Neuronal stem cell (in vitro differentiated cells): ENCODE data around the gene PCYOX1L.

Source experiments
- DNase-seq: peaks from one replicate; pipeline ENCODE4 v3.0.0-alpha.2; 2013; ENCODE audit warnings: low spot score
- H2AFZ ChIP-seq: one replicate; pipeline ENCODE4 v1.6.1; 2013; ENCODE audit warnings: mild to moderate bottlenecking, low read length, inconsistent platforms
- H2AK5ac ChIP-seq: 2 replicates; pipeline ENCODE4 v1.6.1; 2013; ENCODE audit warnings: low read depth, mild to moderate bottlenecking, inconsistent platforms, low read length, moderate library complexity, mixed read lengths
- H2BK120ac ChIP-seq: 2 replicates; pipeline ENCODE4 v1.6.1; 2013; ENCODE audit warnings: low read depth, mild to moderate bottlenecking, inconsistent platforms, low read length, moderate library complexity, mixed read lengths
- H2BK12ac ChIP-seq: one replicate; pipeline ENCODE4 v1.6.1; 2013; ENCODE audit warnings: low read length, inconsistent platforms
- H2BK15ac ChIP-seq: 2 replicates; pipeline ENCODE4 v1.6.1; 2013; ENCODE audit warnings: mild to moderate bottlenecking, low read length, inconsistent platforms, mixed read lengths
- H2BK5ac ChIP-seq: one replicate; pipeline ENCODE4 v1.6.1; 2013; ENCODE audit warnings: inconsistent platforms, mild to moderate bottlenecking, low read length, moderate library complexity
- H3K14ac ChIP-seq: one replicate; pipeline ENCODE4 v1.6.1; 2013; ENCODE audit warnings: low read length, inconsistent platforms
- H3K18ac ChIP-seq: 2 replicates; pipeline ENCODE4 v1.6.1; 2013; ENCODE audit warnings: low read length, inconsistent platforms
- H3K23ac ChIP-seq: 2 replicates; pipeline ENCODE4 v1.6.1; 2013; ENCODE audit warnings: low read depth, mild to moderate bottlenecking, mixed read lengths, low read length, inconsistent platforms; ENCODE audit not compliant: poor library complexity
- H3K27ac ChIP-seq: replicated peaks from 3 replicates; pipeline ENCODE4 v1.5.1; 2013; ENCODE audit warnings: low read length, inconsistent platforms
- H3K27me3 ChIP-seq, 3 experiments: 2 replicates each; pipeline ENCODE4 v1.6.1; 2013; ENCODE audit warnings: low read length in 3 of 3, mild to moderate bottlenecking in 2 of 3, inconsistent platforms in 1 of 3, low read depth in 1 of 3, mixed read lengths in 1 of 3, moderate library complexity in 1 of 3; ENCODE audit not compliant: control insufficient read depth in 3 of 3, insufficient read depth in 3 of 3
- H3K36me3 ChIP-seq, 2 donors: replicated peaks in 1 of 2; 2 replicates each; pipeline ENCODE4 v1.6.1; 2013; ENCODE audit warnings: low read length in 2 of 2; ENCODE audit not compliant: control insufficient read depth in 2 of 2, insufficient read depth in 2 of 2
- H3K4ac ChIP-seq: 2 replicates; pipeline ENCODE4 v1.6.1; 2013; ENCODE audit warnings: inconsistent platforms, mild to moderate bottlenecking, low read length, moderate library complexity
- H3K4me1 ChIP-seq, 2 donors: 1 replicate in 1 of 2; 2 replicates in 1 of 2; pipeline ENCODE4 v1.6.1; 2013; ENCODE audit warnings: low read length in 2 of 2, low read depth in 1 of 2; ENCODE audit not compliant: control insufficient read depth in 2 of 2, insufficient read depth in 1 of 2
- H3K4me2 ChIP-seq: one replicate; pipeline ENCODE4 v1.6.1; 2013; ENCODE audit warnings: mild to moderate bottlenecking, low read length, inconsistent platforms; ENCODE audit not compliant: insufficient read depth, poor library complexity, severe bottlenecking
- H3K4me3 ChIP-seq, 2 donors: 2 replicates each; pipeline ENCODE4 v1.5.1; 2013; ENCODE audit warnings: low read length in 2 of 2, mild to moderate bottlenecking in 2 of 2, inconsistent platforms in 1 of 2, moderate library complexity in 1 of 2
- H3K79me1 ChIP-seq: one replicate; pipeline ENCODE4 v1.6.1; 2013; ENCODE audit warnings: low read depth, mild to moderate bottlenecking, inconsistent platforms, low read length, moderate library complexity
- H3K9ac ChIP-seq: one replicate; pipeline ENCODE4 v1.6.1; 2013; ENCODE audit warnings: mild to moderate bottlenecking, low read depth, low read length, inconsistent platforms; ENCODE audit not compliant: poor library complexity
- H3K9me3 ChIP-seq, 2 donors: replicated peaks in 1 of 2; 2 replicates each; pipeline versions ENCODE3 to v1.6.1; 2013; ENCODE audit warnings: low read length in 2 of 2, mild to moderate bottlenecking in 2 of 2, inconsistent platforms in 1 of 2, low read depth in 1 of 2, mixed read lengths in 1 of 2, moderate library complexity in 1 of 2; ENCODE audit not compliant: control insufficient read depth in 2 of 2, insufficient read depth in 1 of 2
- H4K8ac ChIP-seq: one replicate; pipeline ENCODE4 v1.6.1; 2013; ENCODE audit warnings: low read depth, mild to moderate bottlenecking, inconsistent platforms, low read length, moderate library complexity
- H4K91ac ChIP-seq: one replicate; pipeline ENCODE4 v1.6.1; 2013; ENCODE audit warnings: low read length, low read depth, mild to moderate bottlenecking, inconsistent platforms; ENCODE audit not compliant: poor library complexity
- WGBS, 2 donors: extraction: QIAGEN DNeasy Blood & Tissue Kit; methylation state at CpG; one replicate each; pipeline ENCODE4 v1.1.7; 2013; ENCODE audit warnings: missing lambda C conversion rate in 2 of 2, mixed read lengths in 1 of 2; ENCODE audit not compliant: insufficient read length in 2 of 2, insufficient replicate concordance in 1 of 2; ENCODE audit errors: extremely low coverage in 2 of 2; 5-methylcytosine and 5-hydroxymethylcytosine counted together

Gene PCYOX1L

GRCh38 chr5:149382517-149383220 is 24.8 kb downstream of the PCYOX1L start:
- H3K27ac ChIP-seq: no peak overlapping the region
- H3K4me1 ChIP-seq: peaks cover 9 to 16% of the 10 kb centered on the region in 2 donors
- WGBS, 2 donors: no CpG with 5 or more reads among the region's 12 CpGs
- no peak overlapping the region for H3K4me3 ChIP-seq
- DNase-seq: no peak
- H3K18ac ChIP-seq: no peak overlapping the region
- no peak overlapping the region for H4K91ac ChIP-seq
- no peak overlapping the region for H2BK120ac ChIP-seq
- H2AFZ ChIP-seq: no peak overlapping the region
- peak overlapping the region; percentile 28 for H2BK15ac ChIP-seq
- no peaks in the 10 kb centered on the region for H3K36me3 ChIP-seq
- no peak overlapping the region for H2AK5ac ChIP-seq
- H3K14ac ChIP-seq: no peak overlapping the region
- no peak overlapping the region for H4K8ac ChIP-seq
- no peak overlapping the region for H3K9ac ChIP-seq
- peak overlapping the region; percentile 63 for H2BK12ac ChIP-seq
- H2BK5ac ChIP-seq: no peak overlapping the region
- no peak overlapping the region for H3K23ac ChIP-seq
- no peaks in the 10 kb centered on the region for H3K79me1 ChIP-seq
- no peaks in the 10 kb centered on the region for H3K27me3 ChIP-seq
- no peak overlapping the region for H3K4ac ChIP-seq
- no peaks in the 10 kb centered on the region for H3K9me3 ChIP-seq
- H3K4me2 ChIP-seq: no peak overlapping the region

GRCh38 chr5:149383399-149383798 is 25.6 kb downstream of the PCYOX1L start:
- H3K4me2 ChIP-seq: no peak overlapping the region
- H2BK15ac ChIP-seq: no peak overlapping the region
- H3K4me3 ChIP-seq: no peak overlapping the region
- no peak overlapping the region for H4K91ac ChIP-seq
- H4K8ac ChIP-seq: no peak overlapping the region
- H3K27me3 ChIP-seq: no peaks in the 10 kb centered on the region
- H3K4ac ChIP-seq: no peak overlapping the region
- H3K79me1 ChIP-seq: no peaks in the 10 kb centered on the region
- peaks cover 9 to 15% of the 10 kb centered on the region in 2 donors for H3K4me1 ChIP-seq
- WGBS, 2 donors: no CpG with 5 or more reads among the region's 9 CpGs
- H2AFZ ChIP-seq: no peak overlapping the region
- H2BK120ac ChIP-seq: no peak overlapping the region
- no peak overlapping the region for H3K9ac ChIP-seq
- H3K36me3 ChIP-seq: no peaks in the 10 kb centered on the region
- H2AK5ac ChIP-seq: no peak overlapping the region
- H3K27ac ChIP-seq: no peak overlapping the region
- H2BK12ac ChIP-seq: no peak overlapping the region
- peaks cover under 1 to 2% of the 10 kb centered on the region in 2 donors for H3K9me3 ChIP-seq
- no peak overlapping the region for H3K14ac ChIP-seq
- no peak overlapping the region for H2BK5ac ChIP-seq
- no peak overlapping the region for H3K23ac ChIP-seq
- H3K18ac ChIP-seq: no peak overlapping the region
- DNase-seq: no peak

DNA sequence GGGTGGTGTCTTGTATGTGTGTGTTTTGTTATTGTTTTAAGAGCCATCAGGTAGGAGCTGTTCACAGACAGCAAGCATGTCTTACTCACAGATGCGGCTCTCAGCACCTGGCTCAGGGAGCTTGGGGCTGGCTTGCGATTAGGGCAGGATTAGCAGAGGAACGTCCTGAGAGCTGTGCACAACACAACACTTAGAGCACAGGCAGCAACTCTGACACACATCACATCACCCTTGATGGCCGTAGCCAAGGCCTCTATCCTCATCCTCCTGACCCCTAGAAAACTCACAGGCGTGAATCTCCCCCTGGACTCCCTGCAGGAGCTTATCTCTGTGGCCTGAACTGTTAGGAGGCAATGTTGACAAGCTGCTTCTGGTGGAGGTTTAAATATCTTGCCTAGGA is 28.3 kb downstream of the PCYOX1L start:
- Histone ChIP-seq H3K18ac (no peak overlapping the region), H3K79me1 (no peaks in the 10 kb centered on the region), H3K9me3 (peaks cover 3 to 4% of the 10 kb centered on the region in 2 donors), H2AFZ (no peak overlapping the region), H3K4me2 (no peak overlapping the region), H3K27me3 (no peaks in the 10 kb centered on the region), H2AK5ac (no peak overlapping the region), H3K4me1 (peaks cover 8% of the 10 kb centered on the region in 2 donors), H3K36me3 (no peaks in the 10 kb centered on the region), H3K4ac (no peak overlapping the region), H3K9ac (no peak overlapping the region), H2BK120ac (no peak overlapping the region), H3K27ac (no peak overlapping the region), H3K14ac (no peak overlapping the region), H2BK15ac (no peak overlapping the region), H3K4me3 (no peak overlapping the region), H2BK12ac (no peak overlapping the region), H3K23ac (no peak overlapping the region), H2BK5ac (no peak overlapping the region), H4K91ac (no peak overlapping the region), H4K8ac (no peak overlapping the region)
- no CpG with 5 or more reads among the region's 5 CpGs for WGBS, 2 donors
- no peak for DNase-seq

GRCh38 chr5:149387081-149387631 is 29.3 kb downstream of the PCYOX1L start:
- no peak overlapping the region for H3K9ac ChIP-seq
- no peak overlapping the region for H2BK12ac ChIP-seq
- no peaks in the 10 kb centered on the region for H3K36me3 ChIP-seq
- no peak overlapping the region for H2AFZ ChIP-seq
- H3K9me3 ChIP-seq: peaks cover 3 to 4% of the 10 kb centered on the region in 2 donors
- no CpG with 5 or more reads among the region's 9 CpGs for WGBS, 2 donors
- DNase-seq: no peak
- peaks cover under 1 to 2% of the 10 kb centered on the region in 2 donors for H3K4me1 ChIP-seq
- no peak overlapping the region for H3K27ac ChIP-seq
- no peak overlapping the region for H2BK15ac ChIP-seq
- no peak overlapping the region for H3K18ac ChIP-seq
- H3K4me2 ChIP-seq: no peak overlapping the region
- H3K14ac ChIP-seq: no peak overlapping the region
- H3K4ac ChIP-seq: no peak overlapping the region
- no peaks in the 10 kb centered on the region for H3K79me1 ChIP-seq
- H4K8ac ChIP-seq: no peak overlapping the region
- no peak overlapping the region for H2BK5ac ChIP-seq
- H2BK120ac ChIP-seq: no peak overlapping the region
- no peaks in the 10 kb centered on the region for H3K27me3 ChIP-seq
- no peak overlapping the region for H2AK5ac ChIP-seq
- no peak overlapping the region for H4K91ac ChIP-seq
- no peak overlapping the region for H3K4me3 ChIP-seq
- H3K23ac ChIP-seq: no peak overlapping the region
